HG03521 (cell line): ENCODE data around the gene SLC39A3.

Experiments used
- ATAC-seq: cut with Tn5 transposase; IDR thresholded peaks from one replicate; pipeline ENCODE4 v1.9.1; 2021; ENCODE audit warnings: mild to moderate bottlenecking, moderate library complexity; ENCODE audit not compliant: unreplicated experiment

SLC39A3 gene

DNA sequence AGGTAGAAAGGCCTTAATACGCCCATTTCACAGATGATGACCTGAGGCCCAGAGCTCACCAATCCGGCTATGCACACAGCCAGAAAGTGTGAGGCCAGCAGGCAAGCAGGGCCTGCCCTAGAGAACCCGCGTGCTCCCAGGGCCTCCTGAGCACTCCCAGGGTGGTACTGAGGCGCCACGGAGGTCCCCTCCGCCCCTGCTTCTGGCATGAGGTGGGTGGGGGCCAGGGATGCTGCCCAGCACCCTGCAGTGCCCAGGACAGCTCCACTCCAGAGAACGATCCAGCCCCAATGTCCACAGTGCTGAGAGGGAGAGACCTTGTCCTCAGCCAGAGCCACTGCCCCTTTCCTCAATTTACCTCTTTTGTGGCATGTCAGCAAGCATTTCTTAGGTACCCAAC, 29.4 kb upstream of the SLC39A3 start:
- ATAC-seq = no peak

DNA sequence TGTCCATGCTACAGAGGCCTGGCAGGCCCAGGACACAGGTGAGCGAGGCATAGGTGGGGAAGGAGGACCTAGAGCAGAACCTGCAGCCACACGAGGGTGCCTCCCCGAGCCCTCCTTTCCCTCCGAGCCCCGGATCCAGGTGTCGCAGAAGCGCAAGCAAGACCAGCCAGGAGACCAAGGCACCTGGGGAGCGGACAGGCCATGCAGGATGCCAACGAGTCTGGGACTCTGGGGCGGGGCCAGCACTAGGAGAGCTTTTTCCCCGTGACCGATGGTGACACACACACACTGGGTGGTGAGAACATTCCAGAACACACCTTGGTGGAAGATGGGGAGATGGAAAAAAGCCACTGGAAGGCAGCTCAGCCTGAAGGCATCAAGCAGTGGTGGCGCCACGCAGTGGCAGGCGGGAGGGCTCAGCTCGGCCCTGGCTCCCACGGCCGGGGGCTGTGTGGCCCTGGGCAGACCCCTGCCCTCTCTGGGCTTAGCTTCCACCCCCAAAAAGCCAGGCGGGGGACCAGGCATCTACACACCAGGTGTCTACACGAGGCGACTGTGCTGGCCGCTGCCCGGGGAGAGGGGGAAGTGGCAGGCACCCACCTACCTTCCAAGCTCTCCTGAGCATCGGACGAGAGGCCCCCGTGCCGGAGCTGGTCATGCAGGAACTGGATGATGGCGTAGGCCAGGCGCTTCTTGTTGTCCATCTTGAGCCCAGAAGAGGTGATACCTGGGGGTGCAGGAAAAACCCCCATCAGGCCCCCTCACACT, 28.7 kb upstream of the SLC39A3 start:
- ATAC-seq = no peak

DNA sequence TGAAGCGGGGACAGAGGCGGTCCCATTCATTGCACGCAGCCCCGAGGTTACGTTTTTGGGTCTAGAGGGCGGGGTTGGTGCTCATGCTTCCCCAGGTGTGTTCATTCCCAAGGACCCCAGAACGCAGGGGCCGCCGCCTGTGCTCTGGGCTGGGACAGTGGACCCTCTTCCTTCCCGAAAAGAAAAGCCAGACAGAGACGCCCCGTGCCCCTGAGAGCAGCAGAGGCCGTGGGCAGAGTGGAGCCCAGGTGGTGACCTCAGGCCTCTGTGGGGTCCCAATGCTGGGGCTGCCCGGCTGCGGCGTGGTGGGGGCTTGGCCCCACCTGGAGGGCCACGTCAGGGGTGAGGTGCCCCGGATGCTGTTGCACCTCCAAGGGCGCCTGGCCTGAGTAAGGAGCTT, 27.9 kb upstream of the SLC39A3 start:
- ATAC-seq = no peak

DNA sequence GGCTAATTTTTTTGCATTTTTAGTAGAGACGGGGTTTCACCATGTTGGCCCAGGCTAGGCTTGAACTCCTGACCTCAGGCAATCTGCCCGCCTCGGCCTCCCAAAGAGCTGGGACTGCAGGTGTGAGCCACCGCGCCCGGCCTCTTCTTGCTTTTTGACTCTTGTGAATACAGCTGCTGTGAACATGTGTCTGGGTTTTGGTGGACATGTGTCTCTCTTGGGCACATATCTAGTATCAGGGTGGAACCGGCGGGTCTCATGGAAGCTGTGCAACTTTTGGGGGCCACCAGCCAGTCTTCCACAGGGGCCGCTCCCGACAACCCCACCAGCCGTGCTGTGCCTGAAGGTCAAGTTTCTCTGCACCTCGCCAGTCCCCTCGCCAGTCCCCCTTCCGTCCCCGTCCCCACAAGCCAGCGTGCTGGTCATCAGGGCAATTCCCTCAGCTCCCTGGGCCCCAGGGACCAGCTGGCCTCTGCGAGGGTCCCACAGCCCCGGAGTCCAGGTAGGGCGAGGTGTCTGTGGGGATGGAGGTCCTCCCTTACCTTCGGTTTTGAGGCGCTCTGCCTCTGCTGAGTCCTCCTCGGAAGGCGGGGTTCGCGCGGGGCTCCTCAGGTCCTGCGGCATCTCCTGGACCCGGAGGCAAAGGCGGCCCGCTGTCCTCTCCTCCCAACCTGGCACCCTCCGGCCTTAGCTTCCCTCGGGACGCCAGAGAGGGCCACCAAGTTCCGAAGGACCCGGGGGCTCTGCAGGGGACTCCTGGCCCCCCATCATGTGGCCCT, 27.0 kb upstream of the SLC39A3 start:
- no peak for ATAC-seq

DNA sequence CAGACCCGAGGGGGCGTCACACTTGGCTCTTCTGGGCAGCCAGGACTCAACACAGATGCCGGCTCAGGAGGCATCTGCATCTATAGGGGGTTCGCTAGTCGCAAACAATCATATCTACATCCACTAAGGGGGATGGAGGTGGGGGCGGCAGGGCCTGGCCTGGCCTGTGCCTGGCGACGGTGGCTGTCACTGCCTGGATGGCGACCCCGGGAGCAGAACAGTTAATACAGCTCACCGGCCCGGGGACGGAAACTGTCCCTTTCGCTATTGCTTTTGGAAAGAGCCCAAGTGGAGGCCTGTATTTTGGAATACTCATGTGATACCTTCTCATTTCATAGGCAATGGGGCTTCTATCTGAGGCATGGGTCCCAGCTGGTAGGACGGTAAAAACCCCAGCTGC, 25.6 kb upstream of the SLC39A3 start:
- ATAC-seq = no peak

DNA sequence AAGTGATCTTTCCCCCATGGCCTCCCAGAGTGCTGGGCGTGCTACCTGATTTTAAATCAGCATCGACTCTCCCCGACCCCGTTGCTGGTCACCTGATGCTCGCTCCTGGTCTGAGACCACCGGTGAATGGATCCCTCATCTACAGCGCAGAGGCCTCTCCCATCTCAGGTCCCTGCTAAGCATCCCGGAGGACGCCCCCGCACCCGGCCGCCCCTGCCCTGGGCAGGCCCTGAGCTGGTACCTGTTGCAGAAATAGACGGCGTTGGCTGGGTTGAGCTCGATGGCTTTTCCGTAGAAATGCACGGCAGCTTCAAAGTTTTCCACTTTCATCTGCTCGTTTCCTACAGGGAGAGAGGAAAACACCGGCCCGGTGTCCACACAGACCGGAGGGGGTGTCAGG, 25.1 kb upstream of the SLC39A3 start:
- no peak for ATAC-seq

DNA sequence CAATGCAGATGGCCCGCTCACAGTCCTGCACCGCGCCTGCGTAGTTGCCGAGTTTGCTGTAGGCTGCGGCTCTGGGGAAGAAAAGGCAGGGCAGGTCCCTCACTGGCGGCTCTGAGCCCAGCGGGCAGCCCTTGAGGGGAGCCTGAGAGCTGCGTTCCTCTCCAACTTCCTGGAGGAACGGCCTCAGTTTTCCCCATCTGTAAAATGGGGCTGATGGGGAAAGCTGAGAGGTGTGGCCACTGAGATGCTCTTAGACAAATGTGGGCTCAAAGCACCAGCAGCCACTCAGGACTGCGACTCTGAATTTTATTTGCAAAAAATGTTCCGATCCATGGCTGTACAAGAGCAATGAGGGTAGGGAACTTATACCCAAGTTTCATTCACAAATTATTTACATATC, 23.9 kb upstream of the SLC39A3 start:
- ATAC-seq = no peak

DNA sequence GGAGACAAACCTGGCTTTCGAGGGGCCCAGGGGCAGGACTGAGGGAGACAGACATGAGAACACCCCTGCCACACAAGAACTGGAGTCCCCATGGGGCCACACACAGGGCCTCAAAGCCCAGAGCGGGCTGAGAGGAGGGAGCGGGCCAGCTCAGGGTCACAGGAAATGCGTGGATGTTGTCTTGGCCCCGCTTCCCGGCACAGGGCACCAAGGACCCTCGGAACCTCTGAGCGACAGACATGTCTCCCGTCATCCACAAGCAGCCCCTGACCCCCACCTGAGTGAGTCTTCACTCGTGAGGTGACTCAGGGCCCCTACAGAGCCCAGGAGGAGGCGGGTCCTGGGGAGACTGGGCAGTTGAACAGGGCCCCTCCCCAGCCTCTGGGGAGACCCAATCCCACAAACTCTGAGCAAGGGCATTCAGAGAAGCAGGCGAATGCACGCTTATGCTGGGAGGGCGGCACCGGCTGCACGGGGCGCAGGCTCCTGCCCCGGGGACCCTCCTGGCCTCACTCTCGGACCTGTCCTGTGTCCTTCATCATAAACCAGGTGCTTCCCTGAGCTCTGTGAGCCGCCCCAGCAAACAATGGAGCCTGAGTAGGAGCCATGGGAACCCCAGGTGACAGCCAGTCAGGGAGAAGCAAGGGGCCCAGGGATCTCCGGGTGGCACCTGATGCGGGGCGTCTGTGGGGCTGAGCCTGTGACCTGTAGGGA, 23.1 kb upstream of the SLC39A3 start:
- ATAC-seq = no peak

DNA sequence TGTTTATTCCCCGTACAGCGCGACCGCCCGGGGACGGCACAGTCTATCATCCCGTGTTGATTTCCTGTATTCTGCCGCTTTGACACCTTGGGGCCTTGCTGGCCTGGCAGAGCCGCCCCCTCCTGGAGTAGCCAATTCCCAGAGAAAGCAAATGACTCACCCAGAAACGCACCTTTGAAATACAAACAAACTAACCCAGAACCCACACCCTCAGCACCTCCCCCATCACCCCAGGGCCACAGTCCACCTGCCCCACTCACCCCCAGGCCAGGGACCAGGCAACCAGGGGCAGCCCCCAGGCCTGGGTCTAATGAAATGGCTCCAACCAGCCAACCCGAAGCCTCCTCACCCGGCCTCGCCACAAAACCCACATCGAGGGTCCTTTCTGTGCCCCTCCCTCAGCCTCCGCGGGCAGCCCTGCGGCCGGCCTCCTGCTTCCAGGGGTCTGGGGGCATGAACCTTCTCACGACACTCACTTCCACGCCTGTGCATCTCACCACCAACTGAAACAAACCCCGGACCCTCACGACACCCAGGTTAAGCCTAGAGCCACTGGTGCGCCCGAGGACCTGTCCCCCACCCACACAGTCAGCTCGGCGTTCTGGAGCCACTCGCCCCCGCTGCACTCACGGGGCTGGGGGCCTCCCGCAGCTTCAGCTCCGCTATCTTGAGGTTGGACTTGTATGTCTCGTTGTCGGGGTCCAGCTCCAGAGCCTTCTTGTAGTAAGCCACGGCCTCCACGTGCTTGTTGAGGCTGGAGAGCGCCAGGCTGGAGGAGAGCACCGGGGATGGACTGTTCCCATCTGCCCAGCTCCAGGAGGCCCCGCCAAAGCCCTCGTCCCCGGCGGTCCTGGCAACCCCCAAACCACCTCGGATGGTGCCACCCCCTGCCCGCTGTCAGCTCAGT, 22.3 kb upstream of the SLC39A3 start:
- ATAC-seq = no peak

DNA sequence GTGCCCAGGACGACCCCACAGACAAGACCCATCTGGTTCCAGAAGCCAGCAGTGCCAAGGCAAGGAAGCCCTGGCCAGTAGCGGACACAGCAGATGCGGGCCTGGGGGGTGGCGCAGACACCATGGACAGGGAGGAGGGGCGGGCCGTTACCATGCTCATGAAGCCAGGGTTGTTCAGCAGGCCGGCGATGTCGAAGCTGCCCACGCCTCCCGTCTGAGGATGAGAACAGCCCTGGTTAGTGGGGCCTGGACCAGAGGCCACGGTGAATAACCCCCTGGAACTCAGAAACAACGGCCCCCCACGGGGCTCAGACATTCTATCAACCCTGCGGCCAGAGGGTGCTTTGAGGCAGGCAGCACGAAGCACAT, 21.5 kb upstream of the SLC39A3 start:
- no peak for ATAC-seq

DNA sequence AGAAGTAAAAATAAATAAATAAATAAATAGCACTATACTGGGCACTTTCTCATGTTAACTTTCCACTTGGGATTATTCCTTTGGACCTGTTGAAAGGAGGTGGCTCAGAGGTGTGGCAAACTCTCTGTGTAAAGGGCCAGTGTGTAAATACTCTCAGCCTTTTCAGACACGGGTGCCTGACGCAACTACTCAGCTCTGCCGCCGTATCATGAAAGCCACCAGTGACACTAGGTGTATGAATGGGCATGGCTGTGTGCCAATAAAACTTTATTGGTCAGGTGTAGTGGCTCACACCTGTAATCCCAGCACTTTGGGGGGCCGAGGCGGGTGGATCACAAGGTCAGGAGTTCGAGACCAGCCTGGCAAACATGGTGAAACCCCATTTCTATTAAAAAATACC, 20.1 kb upstream of the SLC39A3 start:
- ATAC-seq = no peak

DNA sequence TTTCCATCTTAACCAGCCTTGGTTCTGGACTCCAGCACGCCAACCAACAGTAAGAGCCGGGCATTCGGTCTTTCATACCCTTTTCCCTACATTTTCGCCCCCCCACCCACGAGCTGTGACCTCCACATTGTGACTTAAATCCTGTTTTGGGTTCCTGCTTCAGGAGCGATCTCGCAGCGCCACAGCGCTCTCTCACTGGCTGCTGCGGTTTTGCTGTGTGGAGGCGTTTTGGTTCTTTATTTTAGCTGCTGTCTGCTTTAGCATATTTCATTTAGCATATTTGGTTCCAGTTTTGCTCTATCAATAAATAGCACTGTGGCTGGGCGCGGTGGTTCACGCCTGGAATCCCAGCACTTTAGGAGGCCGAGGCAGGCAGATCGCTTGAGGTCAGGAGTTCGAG, 19.5 kb upstream of the SLC39A3 start:
- no peak for ATAC-seq

DNA sequence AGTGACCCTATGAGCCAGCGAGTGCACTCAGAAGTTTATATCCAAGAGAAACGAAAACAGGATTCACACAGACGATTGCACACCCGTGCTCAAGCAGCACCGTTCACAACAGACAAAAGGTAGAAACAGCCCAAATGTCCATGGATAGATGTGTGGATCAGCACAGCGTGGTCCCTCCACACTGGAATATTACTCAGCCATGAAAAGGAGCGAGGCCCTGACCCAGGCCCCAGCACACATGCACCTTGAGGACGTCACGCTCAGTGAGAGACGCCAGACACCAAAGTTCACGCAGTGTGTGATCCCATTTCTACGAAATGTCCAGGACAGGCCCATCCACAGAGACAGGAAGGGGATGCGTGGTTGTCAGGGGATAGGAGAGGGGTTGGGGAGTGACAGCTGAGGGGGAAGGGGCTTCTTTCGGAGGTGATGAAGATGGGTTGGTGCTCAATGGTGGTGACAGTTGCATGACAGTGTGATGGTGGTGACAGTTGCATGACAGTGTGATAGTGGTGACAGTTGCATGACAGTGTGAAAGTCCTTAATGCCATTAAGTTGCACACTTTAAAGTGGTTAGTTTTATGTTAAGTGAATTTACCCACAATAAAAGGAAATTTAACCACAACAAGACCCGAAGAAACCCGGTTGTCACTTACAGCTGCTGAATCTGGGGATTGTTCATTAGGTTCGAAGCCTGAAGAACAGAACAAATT, 18.9 kb upstream of the SLC39A3 start:
- no peak for ATAC-seq

DNA sequence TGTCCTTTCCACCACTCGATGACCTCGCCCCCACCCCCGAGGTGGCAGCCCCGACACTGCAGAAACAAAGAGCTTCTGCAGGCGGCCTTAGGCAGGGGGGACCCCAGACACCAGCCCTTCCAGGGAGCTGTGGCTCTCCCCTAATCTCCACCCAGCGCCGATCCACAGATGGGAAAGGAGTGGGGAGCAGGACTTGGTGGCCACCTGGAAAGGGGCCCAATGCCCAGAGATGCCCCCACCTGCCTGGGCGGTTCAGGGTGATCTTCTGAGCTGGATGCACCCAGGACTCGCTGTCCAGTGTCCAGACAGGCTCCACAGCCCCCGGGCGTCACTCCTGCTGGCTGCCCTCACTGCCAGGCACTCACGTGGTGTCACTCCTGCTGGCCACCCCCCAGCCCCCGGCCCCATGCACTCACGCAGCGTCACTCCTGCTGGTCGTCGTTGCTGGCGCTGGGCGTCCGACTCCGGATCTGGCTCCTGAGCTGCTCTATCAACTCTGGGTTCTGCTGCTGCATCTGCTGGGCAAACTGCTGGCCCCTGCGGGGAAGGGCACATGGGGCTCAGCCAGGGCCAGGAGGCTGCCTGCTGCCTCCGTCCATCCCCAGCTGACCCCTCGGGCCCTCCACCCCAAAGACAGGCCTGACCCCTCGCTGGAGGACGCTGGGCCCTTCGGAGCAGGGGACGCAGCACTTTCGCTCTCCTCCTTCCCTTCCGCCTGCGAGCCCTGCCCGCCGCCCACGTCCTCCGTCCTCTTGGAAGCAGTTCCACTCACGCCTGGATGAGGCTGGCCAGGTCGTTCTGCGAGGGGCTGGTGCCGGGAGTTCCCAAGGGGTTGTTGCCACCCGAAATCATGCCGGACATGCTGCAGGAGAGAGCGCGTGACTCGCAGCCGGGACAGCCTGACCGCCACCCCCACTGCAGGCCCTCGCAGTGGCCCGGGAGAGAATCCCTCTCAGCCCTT, 17.4 kb upstream of the SLC39A3 start:
- no peak for ATAC-seq

DNA sequence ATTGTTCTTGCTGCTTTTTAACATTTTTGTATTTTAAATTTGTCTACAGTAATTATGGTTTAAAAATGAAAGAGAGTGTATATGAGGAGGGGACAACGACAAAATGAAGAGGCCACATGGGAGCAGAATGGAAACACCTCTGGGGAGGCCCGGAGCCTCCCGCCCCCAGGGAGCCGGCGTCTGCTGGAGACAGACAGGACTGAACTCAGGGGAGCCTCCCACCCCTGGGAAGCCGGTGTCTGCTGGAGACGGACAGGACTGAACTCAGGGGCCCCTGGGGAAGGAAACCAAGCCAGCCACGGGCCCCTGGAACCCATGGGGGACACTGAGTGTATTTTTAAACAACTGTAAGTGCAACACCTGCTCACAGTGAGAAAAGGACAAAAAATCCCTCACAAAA, 16.7 kb upstream of the SLC39A3 start:
- no peak for ATAC-seq

DNA sequence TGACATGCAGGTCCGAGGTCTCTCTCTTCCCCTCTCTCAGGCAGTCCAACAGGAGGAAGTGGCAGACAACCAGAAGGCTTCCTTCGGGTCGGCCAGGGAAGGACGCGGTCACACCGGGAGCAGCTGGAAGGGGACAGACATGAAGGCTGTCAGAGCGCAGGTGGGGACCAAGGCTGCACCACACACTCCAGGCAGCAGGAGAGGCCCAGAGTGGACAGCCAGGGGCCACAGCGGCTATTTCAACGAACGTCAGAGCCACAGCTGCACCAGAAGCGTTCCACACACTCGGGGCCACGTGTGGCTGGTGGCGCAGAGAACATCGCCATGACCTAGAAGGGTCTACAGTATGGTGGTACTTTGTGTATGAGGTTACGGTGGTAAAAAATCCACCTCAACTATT, 16.0 kb upstream of the SLC39A3 start:
- ATAC-seq = no peak

DNA sequence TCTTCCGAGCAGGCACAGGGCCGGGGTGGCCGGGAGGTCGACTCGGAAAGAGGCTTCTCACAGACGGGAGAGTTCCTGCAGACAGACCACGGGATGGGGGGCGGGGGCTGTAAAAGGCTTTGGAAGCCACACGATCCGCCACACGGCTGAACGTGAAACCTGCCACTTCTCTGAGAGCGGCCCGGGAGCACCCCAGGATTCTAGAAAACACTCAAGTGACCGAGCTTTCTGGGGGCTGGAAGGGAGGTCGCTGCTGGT, 15.6 kb upstream of the SLC39A3 start:
- no peak for ATAC-seq

DNA sequence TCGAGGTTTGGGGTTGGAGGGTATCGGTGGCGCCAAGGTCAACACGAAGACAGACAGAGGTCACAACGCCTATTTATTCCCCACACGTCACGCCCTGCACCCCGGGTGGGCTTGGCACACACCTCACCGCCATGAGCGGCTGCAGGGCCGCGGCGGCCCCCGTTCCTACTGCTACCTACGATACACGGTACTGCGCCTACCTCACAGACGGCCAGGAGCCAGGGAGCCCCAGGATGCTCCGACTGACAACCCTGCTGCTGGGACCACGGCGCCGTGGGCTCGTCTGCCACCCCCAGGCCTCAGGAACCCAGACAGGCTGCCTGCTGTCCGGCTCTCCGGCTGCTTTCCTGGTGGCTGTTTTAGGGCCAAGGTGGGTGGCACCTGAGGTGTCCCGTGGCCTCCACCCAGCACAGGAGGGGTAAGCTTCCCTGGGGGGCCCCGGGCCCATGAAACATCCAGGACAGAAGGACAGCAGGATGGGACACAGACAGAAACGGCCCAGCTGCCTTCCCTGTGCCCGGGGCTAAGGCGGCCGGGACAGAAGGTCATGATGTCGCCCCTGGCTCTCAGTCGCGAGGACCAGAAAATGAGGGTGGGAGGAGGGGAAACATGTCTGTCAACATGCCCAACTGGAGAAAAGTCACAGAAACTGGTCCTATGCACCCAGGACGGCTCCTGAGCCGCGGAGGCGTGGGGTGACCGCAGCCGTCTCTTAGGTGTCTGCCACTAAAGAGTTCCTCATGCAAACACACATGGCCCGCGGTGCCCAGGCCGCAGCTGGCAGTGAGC, 15.0 kb upstream of the SLC39A3 start:
- no peak for ATAC-seq

DNA sequence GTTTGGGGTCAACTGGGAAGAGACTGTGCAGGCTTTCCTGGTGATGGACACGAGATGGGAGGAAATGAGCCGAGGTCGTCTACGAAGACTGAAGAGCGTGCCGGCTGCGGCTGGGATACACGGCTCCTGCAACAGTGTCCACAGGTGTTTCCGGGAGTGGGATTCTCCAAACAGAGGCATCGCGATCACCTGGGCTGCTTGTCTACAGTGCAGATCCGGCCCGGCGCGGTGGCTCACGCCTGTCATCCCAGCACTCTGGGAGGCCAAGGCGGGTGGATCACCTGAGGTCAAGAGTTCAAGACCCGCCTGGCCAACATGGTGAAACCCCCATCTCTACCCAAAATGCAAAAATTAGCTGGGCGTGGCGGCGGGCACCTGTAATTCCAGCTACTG, 11.6 kb upstream of the SLC39A3 start:
- no peak for ATAC-seq
